Amniotic stem cell (primary cell): ENCODE data around the gene NT5C3B.
A peak's percentile ranks its signal among the peaks of the same experiment; 100 is the strongest.

Source experiments
- DNase-seq: peaks from one replicate; lab custom pipeline; 2025; lab: John Stamatoyannopoulos, UW

Gene NT5C3B

GRCh38 chr17:41810659-41811548, 25.1 kb downstream of the NT5C3B start:
- no peak for DNase-seq

DNA sequence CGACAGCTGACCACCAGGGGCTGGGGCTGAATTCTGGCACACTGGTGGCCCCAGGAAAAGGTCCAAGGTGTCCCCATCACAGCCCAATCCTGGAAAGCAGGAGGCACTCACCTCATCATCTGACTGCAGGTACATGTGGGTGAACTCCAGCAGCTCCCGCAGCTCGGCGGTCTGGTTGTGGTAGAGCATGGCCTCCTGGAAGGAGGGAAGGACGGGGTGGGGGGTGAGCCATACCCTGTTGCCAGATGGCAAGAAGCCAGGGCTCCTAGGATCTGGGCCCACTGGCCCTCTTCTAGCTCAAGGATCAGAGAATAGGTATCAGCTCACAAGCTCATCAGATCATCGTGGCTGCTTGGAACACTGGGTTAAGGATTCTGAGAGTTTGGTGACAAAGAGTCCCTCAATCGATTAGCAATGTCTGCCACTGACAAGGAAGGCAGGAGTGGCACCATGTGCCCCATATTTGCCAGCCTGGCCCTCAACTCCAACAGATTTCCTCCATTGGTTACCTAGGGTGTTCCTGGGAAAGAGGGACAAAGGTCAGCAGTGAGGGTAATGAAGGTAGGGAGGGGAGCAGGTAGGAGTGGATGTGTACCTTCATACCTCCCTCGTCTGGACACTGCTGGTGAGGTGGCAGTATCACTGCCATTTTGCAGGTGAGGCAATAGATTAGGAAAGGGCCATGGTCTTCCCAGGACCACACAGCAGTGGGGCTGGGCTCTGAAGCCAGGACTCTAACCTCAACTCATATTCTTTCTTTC, 29.2 kb downstream of the NT5C3B start:
- DNase-seq, result no peak

DNA sequence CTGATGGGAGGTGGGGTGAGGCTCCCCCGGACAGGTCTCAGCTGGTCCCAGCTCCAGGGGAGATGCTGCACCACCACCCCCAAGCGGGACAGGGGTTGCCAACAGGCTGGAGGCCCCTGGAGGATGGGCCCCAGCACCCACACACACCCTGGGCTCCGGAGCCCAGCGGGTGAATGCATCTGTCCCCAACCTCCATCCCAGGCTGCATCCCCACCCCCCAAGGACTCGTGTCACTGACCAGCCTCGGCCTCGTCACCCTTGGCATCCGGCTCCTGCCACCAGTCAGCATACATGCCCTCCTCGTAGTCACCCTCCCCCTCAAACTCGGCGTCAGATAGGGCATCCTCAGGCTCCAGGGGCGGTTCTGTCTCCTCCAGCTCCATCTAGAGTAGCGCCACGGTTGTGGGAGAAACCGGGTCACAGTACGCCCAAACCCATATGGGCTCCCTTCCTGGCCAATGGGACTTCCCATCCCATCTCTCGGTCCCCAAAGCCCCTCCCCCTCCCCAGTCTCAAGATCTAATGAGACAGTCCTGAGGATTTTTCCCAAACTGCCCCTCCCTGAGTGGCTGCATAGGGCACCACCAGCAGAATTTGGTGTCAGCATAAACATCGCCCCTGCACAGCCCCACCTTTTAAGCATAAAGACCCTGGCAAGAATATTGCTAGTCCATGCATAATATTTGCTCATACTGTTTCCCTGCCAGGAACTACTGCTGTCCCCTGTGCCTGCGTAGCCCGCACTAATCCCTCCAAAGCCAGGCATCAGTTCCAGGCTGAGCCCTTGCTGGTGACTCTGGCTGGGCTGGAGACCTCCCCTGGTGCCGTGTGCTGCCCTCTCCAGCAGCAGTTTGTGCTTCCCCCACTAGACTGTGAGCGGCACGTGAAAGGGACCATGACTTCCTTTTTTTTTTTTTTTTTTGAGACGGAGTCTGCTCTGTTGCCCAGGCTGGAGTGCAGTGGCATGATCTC, 32.7 kb downstream of the NT5C3B start:
- DNase-seq, result no peak

DNA sequence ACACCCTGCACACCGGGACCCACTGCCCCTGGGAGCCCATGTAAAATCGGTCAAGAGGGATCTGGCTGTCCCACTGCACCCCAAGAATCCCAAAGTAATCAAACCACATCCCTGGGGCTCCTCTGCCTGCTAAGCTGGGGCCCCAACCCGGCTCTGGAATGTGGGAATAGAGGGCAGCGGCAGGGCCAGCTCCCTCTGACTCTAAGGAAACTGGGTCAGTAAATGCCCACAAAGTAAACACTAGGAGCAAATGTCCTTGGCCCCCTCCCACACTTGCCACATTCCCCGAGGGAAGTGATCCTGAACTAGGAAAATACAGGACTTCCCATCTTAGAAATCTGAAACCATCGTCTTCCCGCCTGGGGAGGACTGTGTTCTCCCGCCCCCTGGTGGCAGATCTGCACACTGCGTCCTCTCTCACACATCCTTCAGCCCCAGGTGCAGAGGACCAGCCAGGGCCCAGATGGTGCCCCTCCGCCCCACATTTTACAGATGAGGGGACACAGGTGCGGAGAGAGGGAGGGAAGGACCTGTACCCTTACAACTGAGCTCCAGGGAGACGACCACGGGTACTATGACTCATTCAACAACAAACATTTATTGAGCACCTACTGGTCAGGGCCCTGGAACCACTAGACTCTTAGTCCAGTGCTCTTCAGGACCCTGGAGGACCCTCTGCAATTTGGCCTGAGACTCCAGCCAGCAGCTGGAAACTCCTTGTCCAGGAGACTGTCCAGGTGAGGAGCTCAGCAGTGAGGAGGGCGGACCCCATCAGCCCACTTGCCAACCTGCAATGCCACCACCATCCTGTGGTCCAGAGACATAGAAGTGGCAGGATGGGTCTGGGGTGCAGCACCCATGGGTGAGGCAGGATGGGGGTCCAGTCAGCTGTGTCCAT, 34.4 kb downstream of the NT5C3B start:
- DNase-seq, result peak; percentile 42

- DNase-seq, result peak; percentile 20
These were observed 35.2 kb downstream of the NT5C3B start for GRCh38 chr17:41800601-41801373.

DNA sequence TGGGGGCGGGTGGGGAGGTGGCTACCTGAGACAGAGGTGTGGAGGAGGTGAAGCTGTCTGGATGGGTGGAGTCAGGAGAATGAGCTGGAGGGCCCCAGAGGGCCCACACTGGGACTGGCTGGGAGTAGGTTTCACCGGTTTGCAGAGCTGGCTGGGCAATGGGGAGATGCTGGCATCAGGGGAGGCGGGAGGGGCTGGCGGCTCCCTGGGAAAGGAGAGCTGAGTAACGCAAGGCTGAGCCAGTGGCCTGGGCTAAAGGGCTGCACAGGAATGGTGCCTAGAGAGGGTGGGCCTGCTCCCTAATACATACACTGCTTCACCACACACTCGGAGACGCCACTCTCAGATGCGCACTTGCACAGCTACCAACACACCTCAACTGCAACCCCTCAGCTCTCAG, 36.7 kb downstream of the NT5C3B start:
- no peak for DNase-seq

DNA sequence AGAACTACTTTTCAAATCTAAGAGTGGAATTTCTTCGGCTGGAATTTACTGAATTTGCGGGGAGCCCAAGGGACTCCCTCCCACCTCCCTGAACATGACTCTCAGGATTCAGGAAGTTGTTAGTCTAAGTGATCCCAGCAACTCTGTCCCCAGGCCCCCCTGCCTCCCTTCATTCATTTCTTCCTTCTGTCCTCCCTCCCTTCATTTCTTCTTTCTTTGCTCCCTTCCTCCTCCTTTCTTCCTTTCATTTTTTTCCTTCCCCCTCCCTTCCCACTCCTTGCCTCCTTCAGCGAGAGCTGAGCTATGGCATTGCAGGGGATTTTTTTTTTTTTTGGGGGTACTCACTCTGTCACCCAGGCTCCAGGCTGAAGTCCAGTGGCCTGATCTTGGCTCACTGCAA, 38.7 kb downstream of the NT5C3B start:
- no peak for DNase-seq

- no peak for DNase-seq
These were observed 39.7 kb downstream of the NT5C3B start for GRCh38 chr17:41796121-41796895.

- DNase-seq, result no peak
These were observed 41.5 kb downstream of the NT5C3B start for GRCh38 chr17:41794540-41794975.

DNA sequence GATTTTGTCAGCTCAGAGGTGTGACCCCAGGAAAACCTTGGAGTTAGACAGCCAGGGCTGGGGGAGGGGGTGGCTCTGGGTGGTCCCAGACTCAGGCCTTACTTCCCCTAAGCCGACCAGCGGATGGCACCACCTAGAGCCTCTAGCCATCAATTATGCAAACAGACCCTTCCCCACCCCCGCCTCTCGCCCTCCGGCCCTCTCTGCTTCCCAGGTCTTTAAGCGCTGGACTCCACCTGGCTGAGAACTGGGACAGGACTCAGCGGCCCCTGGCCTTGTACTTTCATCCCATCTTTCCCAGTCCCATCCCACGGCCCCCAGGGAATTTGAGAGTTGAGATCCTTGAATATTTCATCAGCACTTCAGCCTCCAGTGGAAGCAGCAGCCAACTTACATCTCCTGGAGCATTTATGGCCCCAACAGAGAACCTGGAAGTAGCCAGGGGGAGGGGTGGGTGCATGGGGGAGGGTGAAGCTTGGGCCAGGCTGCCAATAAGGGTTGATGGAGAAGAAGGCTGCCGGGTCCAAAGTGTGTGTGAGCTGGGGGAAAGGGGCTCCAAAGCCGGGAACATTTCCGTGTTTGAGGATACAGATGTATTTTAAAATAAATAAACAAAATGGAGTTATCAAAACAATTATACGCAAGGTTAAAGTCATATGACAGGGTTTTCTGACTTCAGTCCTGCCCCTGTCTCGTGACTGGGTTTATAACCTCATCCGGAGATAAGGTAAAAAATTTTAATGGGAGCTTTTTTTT, 42.1 kb downstream of the NT5C3B start:
- DNase-seq, result no peak

- DNase-seq, result peak; percentile 12
These were observed 42.9 kb downstream of the NT5C3B start for GRCh38 chr17:41792845-41793783.

DNA sequence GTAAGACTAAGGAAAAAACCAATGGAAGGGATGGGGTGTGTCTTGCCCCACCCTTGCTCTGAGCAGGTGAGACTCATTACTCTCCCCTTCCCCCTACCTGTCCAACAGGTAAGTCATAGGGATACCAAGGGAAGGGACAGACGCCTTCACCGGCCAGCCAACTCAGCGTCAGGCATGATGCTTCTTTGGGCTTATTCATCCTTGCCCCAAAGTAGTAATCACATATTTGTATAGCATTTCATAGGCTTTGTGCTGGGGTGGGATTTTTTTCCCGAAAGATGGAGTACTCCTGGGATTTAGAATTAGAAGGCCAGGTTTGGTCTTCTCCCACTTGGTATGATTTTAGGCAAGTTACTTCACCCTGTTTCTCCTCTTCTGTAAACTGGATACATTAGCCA, 49.0 kb downstream of the NT5C3B start:
- DNase-seq, result no peak

DNA sequence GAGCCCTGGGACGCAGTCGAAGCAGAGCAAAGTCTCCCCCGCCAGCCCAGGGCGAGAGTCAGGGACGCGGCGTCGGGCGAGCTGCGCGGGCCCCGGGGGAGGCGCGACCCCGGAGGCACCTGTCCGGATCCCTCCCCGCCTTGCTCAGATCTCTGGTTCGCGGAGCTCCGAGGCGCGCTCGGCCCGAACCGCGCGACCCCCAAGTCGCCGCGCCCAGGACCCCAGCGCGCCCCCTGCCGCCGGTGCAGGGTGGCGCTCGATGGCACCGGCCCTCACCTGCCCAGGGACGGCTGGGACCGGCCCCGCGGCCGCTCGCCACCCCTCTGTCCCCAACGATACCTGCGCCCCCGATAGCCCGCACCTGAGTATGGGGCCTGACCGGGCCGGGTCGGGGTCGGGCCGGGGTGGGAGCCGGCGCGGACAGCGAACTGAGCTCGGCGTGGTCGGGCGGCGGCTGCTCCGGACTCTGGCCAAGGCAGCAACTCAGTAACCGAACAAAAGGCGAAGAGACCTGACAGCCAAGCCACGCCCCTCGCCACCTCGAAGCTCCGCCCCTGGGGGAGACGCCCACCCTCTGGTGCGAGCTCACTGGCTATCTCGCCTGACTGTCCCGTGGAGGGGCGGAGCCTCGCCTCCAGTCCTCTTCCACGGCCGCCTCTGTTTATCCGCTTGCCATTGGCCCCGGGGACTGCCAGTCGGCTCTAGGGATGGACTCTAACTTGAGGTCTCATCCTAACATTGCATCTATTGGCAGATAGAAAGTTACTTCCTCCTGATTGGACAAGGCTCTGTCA, 49.6 kb downstream of the NT5C3B start, which contains the start of gene JUP:
Gene JUP, minus strand, starts transcription at position 485 of the 794 bp plus-strand sequence. CDS start 14,857 bp downstream, outside the sequence.
- peak; percentile 89 for DNase-seq

DNA sequence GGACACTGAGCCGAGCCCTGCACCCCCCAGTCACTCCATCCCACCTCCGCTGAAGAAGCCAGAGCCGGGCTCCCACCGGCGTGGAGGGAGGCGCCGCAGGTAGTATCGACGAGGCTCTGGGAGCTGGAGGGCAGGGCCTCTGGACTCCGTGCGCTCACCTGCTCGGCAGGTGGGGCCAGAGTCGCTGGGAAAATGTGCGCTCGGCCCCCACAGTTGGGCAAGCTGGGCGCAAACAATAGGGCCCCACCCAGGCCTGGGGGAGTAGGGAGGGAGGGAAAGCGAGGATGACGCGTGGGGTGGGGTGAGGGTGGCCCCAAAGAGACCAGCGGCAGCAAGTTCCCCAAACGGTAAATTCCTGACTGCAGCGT, 50.2 kb downstream of the NT5C3B start:
- no peak for DNase-seq

DNA sequence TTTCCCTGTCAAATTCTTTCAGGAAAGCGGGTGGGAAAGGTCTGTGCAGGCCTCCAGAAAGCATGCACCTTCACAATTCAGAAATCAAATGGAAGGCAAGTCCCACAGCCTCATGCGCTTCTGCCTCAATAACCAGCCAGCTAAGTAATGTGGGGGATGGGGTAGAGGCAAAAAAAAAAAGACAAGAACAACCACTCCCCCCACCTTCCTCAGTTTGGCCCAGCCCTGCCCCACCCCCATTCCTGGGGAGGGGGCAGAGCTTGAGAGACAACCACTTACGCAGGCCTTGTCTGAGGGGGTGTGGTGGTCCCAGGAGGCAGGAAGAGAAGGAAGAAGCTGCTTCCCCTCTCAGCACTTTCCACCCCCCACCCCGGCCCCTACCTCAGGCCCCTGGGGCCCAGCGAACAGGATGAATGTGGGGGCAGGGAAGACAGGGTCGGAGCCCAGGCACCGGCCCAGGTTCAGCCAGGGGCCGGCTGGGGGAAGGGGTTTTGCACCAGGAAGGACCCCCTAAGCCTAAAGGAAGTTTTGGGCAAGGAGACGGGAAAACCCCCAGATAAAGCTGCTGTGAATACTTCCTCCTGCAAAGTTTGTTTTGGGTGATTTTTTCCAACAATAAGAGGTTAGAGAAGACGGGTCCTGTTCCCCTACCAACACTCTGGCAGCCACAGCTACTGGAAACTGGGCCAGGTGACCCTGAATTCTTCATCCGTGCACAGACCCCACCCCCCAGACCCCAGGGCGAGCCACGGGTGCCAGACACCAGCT, 50.8 kb downstream of the NT5C3B start:
- DNase-seq, result no peak
